Measurements from ENCODE around the gene ELP4. TPM values are rescaled to one million over a fixed set of nuclear protein-coding genes. Genes with fewer than 3 reads are reported as not detected.
"Not testable (repeated sequence)": the region's sequence is repeated elsewhere in the genome, so short reads cannot be mapped to it uniquely, and the experiment has no call there.

ELP4 gene
- total RNA-seq, 4 donors from 2014 or later: 28.5 to 37.6 (median 32.3) TPM

DNA sequence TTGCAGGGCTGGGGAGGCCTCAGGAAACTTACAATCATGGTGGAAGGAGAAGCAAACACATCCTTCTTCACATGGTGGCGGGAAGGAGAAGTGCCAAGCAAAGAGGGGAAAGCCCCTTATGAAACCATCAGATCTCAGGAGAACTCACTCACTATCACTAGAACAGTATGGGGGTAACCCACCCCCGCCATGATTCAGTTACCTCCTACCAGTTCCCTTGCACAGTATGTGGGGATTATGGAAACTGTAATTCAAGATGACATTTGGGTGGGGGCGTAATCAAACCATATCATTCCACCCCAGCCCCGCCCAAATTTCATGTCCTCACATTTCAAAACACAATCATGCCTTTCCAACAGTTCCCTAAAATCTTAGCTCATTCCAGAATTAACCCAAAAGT is 16.3 kb upstream of the ELP4 start:
- Histone ChIP-seq H3K4me3 (no peak overlapping the region), H3K9me3 (no peaks in the 10 kb centered on the region), H3K36me3 (no peaks in the 10 kb centered on the region), H3K27ac (no peak overlapping the region), H3K27me3 (no peaks in the 10 kb centered on the region), H3K4me1 (no peaks in the 10 kb centered on the region)
- no peak for DNase-seq (ENCODE audit: low spot score in 2 of 2)
- 95% methylated on average over 4 of the region's 4 CpGs for WGBS
- TF ChIP-seq, protein P1, sequence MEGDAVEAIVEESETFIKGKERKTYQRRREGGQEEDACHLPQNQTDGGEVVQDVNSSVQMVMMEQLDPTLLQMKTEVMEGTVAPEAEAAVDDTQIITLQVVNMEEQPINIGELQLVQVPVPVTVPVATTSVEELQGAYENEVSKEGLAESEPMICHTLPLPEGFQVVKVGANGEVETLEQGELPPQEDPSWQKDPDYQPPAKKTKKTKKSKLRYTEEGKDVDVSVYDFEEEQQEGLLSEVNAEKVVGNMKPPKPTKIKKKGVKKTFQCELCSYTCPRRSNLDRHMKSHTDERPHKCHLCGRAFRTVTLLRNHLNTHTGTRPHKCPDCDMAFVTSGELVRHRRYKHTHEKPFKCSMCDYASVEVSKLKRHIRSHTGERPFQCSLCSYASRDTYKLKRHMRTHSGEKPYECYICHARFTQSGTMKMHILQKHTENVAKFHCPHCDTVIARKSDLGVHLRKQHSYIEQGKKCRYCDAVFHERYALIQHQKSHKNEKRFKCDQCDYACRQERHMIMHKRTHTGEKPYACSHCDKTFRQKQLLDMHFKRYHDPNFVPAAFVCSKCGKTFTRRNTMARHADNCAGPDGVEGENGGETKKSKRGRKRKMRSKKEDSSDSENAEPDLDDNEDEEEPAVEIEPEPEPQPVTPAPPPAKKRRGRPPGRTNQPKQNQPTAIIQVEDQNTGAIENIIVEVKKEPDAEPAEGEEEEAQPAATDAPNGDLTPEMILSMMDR (IDR thresholded peaks at IDR 0.05): no peak
- no peak for TF ChIP-seq POLR2A (IDR thresholded peaks at IDR 0.05)
- TF ChIP-seq POLR2AphosphoS5 (IDR thresholded peaks at IDR 0.05): no peak
- no peak for TF ChIP-seq EP300 (IDR thresholded peaks at IDR 0.05)

DNA sequence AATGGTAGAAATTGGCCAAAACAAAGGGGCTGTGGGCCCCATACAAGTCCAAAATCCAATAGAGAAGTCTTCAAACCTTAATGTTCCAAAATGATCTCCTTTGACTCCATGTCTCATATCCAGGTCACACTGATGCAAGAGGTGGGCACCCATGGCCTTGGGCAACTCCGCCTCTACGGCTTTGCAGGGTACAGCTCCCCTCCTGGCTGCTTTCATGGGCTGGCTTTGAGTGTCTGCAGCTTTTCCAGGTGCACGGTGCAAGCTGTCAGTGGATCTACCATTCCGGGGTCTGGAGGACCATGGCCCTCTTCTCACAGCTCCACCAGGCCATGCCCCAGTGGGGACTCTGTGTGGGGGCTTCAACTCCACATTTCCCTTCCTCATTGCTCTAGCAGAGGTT is 15.8 kb upstream of the ELP4 start:
- not testable (repeated sequence) for H3K4me1 ChIP-seq; H3K36me3 ChIP-seq; H3K9me3 ChIP-seq; H3K4me3 ChIP-seq; DNase-seq (ENCODE audit: low spot score in 2 of 2); H3K27me3 ChIP-seq; H3K27ac ChIP-seq
- 96% methylated on average over 4 of the region's 4 CpGs for WGBS

DNA sequence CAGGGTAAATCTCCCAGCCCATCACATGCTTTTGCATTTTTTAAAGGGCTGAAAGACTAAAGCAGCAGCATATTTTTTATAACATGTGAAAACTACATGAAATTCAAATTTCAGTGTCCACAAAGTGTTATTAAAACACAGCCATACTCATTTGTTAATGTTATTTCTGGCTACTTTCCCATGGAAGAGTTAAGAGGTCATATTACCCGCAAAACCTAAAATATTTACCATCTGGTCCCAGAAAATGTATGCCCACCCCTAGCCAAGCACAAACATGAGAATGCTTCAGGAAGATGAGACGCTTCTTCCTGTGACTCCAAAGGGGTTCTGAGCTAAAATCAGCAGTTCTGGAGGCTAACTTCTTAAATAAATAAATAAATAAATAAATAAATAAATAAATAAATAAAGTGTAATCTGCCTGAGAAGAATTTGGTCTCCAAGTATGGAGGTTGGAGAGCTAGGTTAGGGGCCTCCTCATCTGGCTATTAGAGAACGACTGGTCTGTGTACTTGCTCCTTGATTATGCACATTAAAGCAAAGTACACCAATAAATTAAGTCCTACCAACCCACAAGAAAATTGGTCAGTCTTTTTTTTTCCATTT is 9.9 kb upstream of the ELP4 start:
- TF ChIP-seq, protein P1 (IDR thresholded peaks at IDR 0.05): no peak
- TF ChIP-seq POLR2A (IDR thresholded peaks at IDR 0.05) (no peak), POLR2AphosphoS5 (IDR thresholded peaks at IDR 0.05) (no peak), EP300 (IDR thresholded peaks at IDR 0.05) (no peak)
- Histone ChIP-seq H3K4me1 (no peaks in the 10 kb centered on the region), H3K27me3 (no peaks in the 10 kb centered on the region), H3K9me3 (no peaks in the 10 kb centered on the region), H3K36me3 (no peaks in the 10 kb centered on the region), H3K4me3 (no peak overlapping the region), H3K27ac (no peak overlapping the region)
- DNase-seq (ENCODE audit: low spot score in 2 of 2): no peak
- 96% methylated on average over 3 of the region's 3 CpGs for whole genome bisulfite sequencing

DNA sequence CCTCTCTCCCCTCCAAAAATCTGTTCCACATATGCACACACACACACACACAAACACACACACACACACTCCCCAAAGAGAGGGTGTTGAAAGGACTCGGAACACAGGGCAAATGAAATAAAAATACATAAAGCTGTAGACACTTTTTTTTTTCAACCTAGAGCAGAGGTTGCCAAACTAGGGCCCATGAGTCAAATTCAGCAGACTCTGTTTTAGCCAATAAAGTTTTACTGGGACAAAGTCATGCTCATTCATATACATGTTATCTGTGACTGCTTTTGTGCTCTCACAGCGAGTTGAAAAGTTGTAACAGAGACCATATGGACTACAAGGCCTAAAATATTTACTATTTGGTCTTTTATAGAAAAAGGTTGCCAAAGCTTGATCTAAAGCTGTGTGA is 9.0 kb upstream of the ELP4 start:
- WGBS: 77% methylated on average over 2 of the region's 2 CpGs
- no peaks in the 10 kb centered on the region for H3K4me1 ChIP-seq
- H3K27me3 ChIP-seq: no peaks in the 10 kb centered on the region
- no peak overlapping the region for H3K4me3 ChIP-seq
- H3K9me3 ChIP-seq: no peaks in the 10 kb centered on the region
- H3K36me3 ChIP-seq: no peaks in the 10 kb centered on the region
- DNase-seq (ENCODE audit: low spot score in 2 of 2): no peak
- no peak for TF ChIP-seq POLR2AphosphoS5 (IDR thresholded peaks at IDR 0.05)
- TF ChIP-seq, protein P1 (IDR thresholded peaks at IDR 0.05): no peak
- TF ChIP-seq POLR2A (IDR thresholded peaks at IDR 0.05): no peak
- no peak for TF ChIP-seq EP300 (IDR thresholded peaks at IDR 0.05)
- H3K27ac ChIP-seq: no peak overlapping the region

DNA sequence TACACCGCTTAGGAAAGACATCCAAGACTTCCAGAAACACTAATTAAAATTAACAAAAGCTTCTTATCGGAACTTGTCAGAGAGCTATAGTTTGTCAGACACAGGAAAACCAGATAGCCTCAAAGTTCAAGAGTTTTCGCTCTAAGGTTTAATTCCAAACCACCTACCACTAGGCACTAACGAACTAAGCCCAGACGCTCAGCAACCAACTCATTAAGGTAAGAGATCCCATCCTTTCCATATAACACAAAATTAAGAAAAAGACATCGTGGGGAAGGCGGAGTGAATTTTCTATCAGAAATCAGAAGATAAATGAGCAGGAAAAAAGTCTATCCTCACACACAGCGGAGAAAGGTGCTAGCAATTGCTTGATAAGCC is 527 bp upstream of the ELP4 start:
- Histone ChIP-seq H3K4me3 (peak overlapping the region; percentile 87), H3K9me3 (no peaks in the 10 kb centered on the region), H3K36me3 (no peaks in the 10 kb centered on the region), H3K4me1 (peaks cover 35% of the 10 kb centered on the region), H3K27me3 (no peaks in the 10 kb centered on the region), H3K27ac (peak overlapping the region; percentile 86)
- WGBS: 0% methylated on average over 8 of the region's 8 CpGs
- DNase-seq (ENCODE audit: low spot score in 2 of 2): no peak
- TF ChIP-seq POLR2A (IDR thresholded peaks at IDR 0.05) (no peak), EP300 (IDR thresholded peaks at IDR 0.05) (no peak), POLR2AphosphoS5 (IDR thresholded peaks at IDR 0.05) (no peak)
- TF ChIP-seq, protein P1 (IDR thresholded peaks at IDR 0.05): no peak

DNA sequence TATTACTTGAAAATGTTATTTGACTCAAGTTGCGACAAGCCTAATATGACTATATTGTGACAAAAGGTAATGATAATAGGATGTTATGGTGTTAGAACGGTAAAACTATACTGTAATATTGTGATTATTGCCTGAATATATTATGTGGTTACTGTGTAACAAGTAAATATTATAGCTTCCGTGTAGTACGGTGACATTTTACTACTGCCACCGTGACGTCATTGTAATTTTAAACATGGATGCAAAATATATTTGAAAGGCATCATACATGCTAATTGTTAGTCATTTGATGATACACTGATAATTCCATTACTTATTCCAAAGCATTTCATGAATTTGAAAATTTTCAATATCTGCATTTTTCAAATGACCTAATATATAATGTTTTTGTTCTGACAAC is 2.5 kb downstream of the ELP4 start:
- no peak for DNase-seq (ENCODE audit: low spot score in 2 of 2)
- no peak overlapping the region for H3K27ac ChIP-seq
- H3K4me3 ChIP-seq: no peak overlapping the region
- peaks cover 35% of the 10 kb centered on the region for H3K4me1 ChIP-seq
- TF ChIP-seq POLR2A (IDR thresholded peaks at IDR 0.05) (no peak), POLR2AphosphoS5 (IDR thresholded peaks at IDR 0.05) (no peak), EP300 (IDR thresholded peaks at IDR 0.05) (no peak)
- TF ChIP-seq, protein P1 (IDR thresholded peaks at IDR 0.05): no peak
- whole genome bisulfite sequencing: 95% methylated on average over 6 of the region's 6 CpGs
- H3K9me3 ChIP-seq: no peaks in the 10 kb centered on the region
- H3K27me3 ChIP-seq: no peaks in the 10 kb centered on the region
- H3K36me3 ChIP-seq: no peaks in the 10 kb centered on the region
